MM.1S (cell line): ENCODE data around the gene KTN1.

ENCODE experiments used
- DNase-seq: peaks from one replicate; pipeline ENCODE4 v3.0.0-alpha.2; 2015
- H2AFZ ChIP-seq: fragments of 300-600 bp; sonication (generic); 2 replicates; pipeline ENCODE4 v1.6.0; 2016; ENCODE audit warnings: antibody characterized with exemption, low read length
- H3F3A ChIP-seq: fragments of 300-600 bp; sonication (generic); 2 replicates; pipeline ENCODE4 v1.6.1; 2016; ENCODE audit warnings: mild to moderate bottlenecking, antibody characterized with exemption, low read length, moderate library complexity, mixed read lengths; ENCODE audit not compliant: insufficient read depth
- H3K27ac ChIP-seq: fragments of 300-600 bp; sonication (generic); 2 replicates; pipeline ENCODE4 v1.5.1; 2016; ENCODE audit warnings: mild to moderate bottlenecking, low read length
- H3K27me3 ChIP-seq: fragments of 300-600 bp; sonication (generic); replicated peaks from 2 replicates; pipeline ENCODE4 v1.6.0; 2016; ENCODE audit warnings: low read length; ENCODE audit not compliant: insufficient read depth
- H3K36me3 ChIP-seq: fragments of 300-600 bp; sonication (generic); replicated peaks from 2 replicates; pipeline ENCODE4 v1.6.1; 2016; ENCODE audit warnings: mild to moderate bottlenecking, low read length, mixed read lengths; ENCODE audit not compliant: insufficient read depth
- H3K4me1 ChIP-seq: fragments of 300-600 bp; sonication (generic); 2 replicates; pipeline ENCODE4 v1.6.1; 2016; ENCODE audit warnings: low read length, mixed read lengths
- H3K4me2 ChIP-seq: fragments of 300-600 bp; sonication (generic); 2 replicates; pipeline ENCODE4 v1.6.0; 2016; ENCODE audit warnings: low read depth, low read length
- H3K4me3 ChIP-seq: fragments of 300-600 bp; sonication (generic); 2 replicates; pipeline ENCODE4 v1.5.1; 2016; ENCODE audit warnings: low read length, mixed read lengths
- H3K79me2 ChIP-seq: fragments of 300-600 bp; sonication (generic); 2 replicates; pipeline ENCODE4 v1.6.1; 2016; ENCODE audit warnings: mixed run types, low read length, mixed read lengths
- H3K9ac ChIP-seq: fragments of 300-600 bp; sonication (generic); 2 replicates; pipeline ENCODE4 v1.6.1; 2016; ENCODE audit warnings: low read length, mixed read lengths
- H3K9me2 ChIP-seq: fragments of 300-600 bp; sonication (generic); replicated peaks from 2 replicates; pipeline ENCODE4 v1.6.1; 2016; ENCODE audit warnings: mild to moderate bottlenecking, low read length, mixed read lengths; ENCODE audit not compliant: insufficient read depth
- H3K9me3 ChIP-seq: fragments of 300-600 bp; sonication (generic); replicated peaks from 2 replicates; pipeline ENCODE4 v1.6.1; 2016; ENCODE audit warnings: mild to moderate bottlenecking, low read length, mixed read lengths; ENCODE audit not compliant: insufficient read depth
- H4K20me1 ChIP-seq: fragments of 300-600 bp; sonication (generic); 2 replicates; pipeline ENCODE4 v1.6.1; 2016; ENCODE audit warnings: mild to moderate bottlenecking, low read length, moderate library complexity, mixed read lengths; ENCODE audit not compliant: insufficient read depth
- CTCF ChIP-seq: fragments of 300-600 bp; sonication (generic); IDR thresholded peaks from 2 replicates; pipeline ENCODE4 v1.5.1; 2016; ENCODE audit warnings: antibody characterized with exemption, low read length, mixed read lengths
- EZH2 ChIP-seq: fragments of 300-600 bp; sonication (generic); optimal IDR thresholded peaks from 2 replicates; pipeline ENCODE3; 2017; ENCODE audit warnings: low read depth, mild to moderate bottlenecking, antibody characterized with exemption, low read length, mixed read lengths
- EZH2phosphoT487 ChIP-seq: fragments of 300-600 bp; sonication (generic); IDR thresholded peaks from 2 replicates; pipeline ENCODE4 v1.6.1; 2018; ENCODE audit warnings: antibody characterized with exemption, low read length

Gene KTN1

GRCh38 chr14:55645145-55645544 lies 65.1 kb downstream of the KTN1 start:
- 0 out of 2 replicates have a peak, but pooled peaks cover 3% of the 10 kb centered on the region for H3F3A ChIP-seq
- H3K4me1 ChIP-seq: peaks cover 9% of the 10 kb centered on the region; the same call in 1 of the 2 replicates
- H3K9me3 ChIP-seq: no peaks in the 10 kb centered on the region
- H3K4me3 ChIP-seq: no peak overlapping the region
- H3K4me2 ChIP-seq: no peak overlapping the region
- no peaks in the 10 kb centered on the region for H4K20me1 ChIP-seq
- TF ChIP-seq EZH2phosphoT487 (no peak), EZH2 (no peak), CTCF (no peak)
- DNase-seq: no peak
- no peak overlapping the region for H3K9ac ChIP-seq
- no peak overlapping the region for H2AFZ ChIP-seq
- no peaks in the 10 kb centered on the region for H3K36me3 ChIP-seq
- no peaks in the 10 kb centered on the region for H3K27me3 ChIP-seq
- no peaks in the 10 kb centered on the region for H3K79me2 ChIP-seq
- no peak overlapping the region for H3K27ac ChIP-seq
- no peaks in the 10 kb centered on the region for H3K9me2 ChIP-seq

GRCh38 chr14:55645845-55646832 lies 66.1 kb downstream of the KTN1 start:
- Histone ChIP-seq H3F3A (0 out of 2 replicates have a peak, but pooled peaks cover 3% of the 10 kb centered on the region), H3K4me3 (no peak overlapping the region), H3K27ac (no peak overlapping the region), H4K20me1 (no peaks in the 10 kb centered on the region), H3K4me2 (no peak overlapping the region), H3K9ac (no peak overlapping the region), H3K36me3 (no peaks in the 10 kb centered on the region), H3K4me1 (peaks cover 9% of the 10 kb centered on the region; the same call in 1 of the 2 replicates), H3K9me2 (no peaks in the 10 kb centered on the region), H2AFZ (no peak overlapping the region), H3K9me3 (no peaks in the 10 kb centered on the region), H3K27me3 (no peaks in the 10 kb centered on the region), H3K79me2 (no peaks in the 10 kb centered on the region)
- DNase-seq: no peak
- TF ChIP-seq EZH2 (no peak), CTCF (no peak), EZH2phosphoT487 (no peak)

GRCh38 chr14:55650992-55651391 lies 71.0 kb downstream of the KTN1 start:
- Histone ChIP-seq H3K4me3 (no peak overlapping the region), H3K9ac (no peak overlapping the region), H3K9me3 (no peaks in the 10 kb centered on the region), H2AFZ (no peak overlapping the region), H3K27ac (no peak overlapping the region), H3K36me3 (no peaks in the 10 kb centered on the region), H3K79me2 (no peaks in the 10 kb centered on the region), H3K4me1 (no peaks in the 10 kb centered on the region), H3K9me2 (no peaks in the 10 kb centered on the region), H3K4me2 (no peak overlapping the region), H3F3A (no peaks in the 10 kb centered on the region), H3K27me3 (no peaks in the 10 kb centered on the region), H4K20me1 (no peaks in the 10 kb centered on the region)
- DNase-seq: no peak
- TF ChIP-seq EZH2 (no peak), CTCF (no peak), EZH2phosphoT487 (no peak)
